GM18519 (cell line): ENCODE measurements around the gene PCK2.

Source experiments
- ATAC-seq: cut with Tn5 transposase; IDR thresholded peaks from one replicate; pipeline ENCODE4 v1.9.1; 2021; ENCODE audit warnings: mild to moderate bottlenecking, moderate library complexity; ENCODE audit not compliant: unreplicated experiment, low FRiP score

The PCK2 gene

DNA sequence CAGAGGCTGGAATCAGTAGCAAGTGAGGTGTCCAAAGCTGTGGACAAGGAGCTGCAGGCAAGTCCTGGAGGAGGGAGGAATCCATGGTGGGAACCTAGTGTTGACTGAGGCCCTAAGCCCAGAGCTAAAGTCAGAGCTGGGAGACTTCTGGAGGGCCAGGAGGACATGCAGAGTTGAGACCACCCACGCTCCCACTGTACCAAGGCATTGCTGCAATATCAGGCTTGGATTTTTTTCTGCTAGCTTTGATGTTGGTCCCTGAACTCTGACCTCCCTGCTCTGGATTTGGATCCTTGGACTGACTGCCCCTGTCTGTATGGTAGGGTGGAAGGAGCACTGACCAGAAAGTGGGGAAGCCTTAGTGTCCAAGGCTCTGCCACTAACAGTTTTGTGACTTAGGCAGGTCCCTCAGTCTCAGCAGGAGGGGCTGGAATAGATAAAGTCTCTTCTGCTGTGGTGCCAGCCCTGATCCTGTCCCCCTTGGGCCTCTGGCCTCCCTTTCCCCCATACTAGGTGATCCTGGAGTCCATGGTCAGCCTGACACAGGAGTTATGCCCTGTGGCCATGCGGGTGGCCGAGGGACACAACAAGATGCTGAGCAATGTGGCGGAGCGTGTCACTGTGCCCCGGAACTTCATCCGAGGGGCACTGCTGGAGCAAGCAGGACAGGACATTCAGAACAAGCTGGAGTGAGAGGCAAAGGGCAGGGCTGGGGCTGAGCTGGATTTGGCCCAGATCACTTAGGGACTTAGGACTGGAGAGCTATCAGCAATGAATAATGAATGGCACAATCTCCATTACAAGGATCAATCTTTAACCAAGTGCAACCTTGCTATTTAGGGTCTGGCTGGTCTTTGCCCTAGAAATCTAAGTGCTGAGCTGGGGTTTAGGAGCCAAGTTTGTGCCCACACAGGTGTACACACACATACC lies 32.9 kb upstream of the PCK2 start:
- ATAC-seq: no peak

DNA sequence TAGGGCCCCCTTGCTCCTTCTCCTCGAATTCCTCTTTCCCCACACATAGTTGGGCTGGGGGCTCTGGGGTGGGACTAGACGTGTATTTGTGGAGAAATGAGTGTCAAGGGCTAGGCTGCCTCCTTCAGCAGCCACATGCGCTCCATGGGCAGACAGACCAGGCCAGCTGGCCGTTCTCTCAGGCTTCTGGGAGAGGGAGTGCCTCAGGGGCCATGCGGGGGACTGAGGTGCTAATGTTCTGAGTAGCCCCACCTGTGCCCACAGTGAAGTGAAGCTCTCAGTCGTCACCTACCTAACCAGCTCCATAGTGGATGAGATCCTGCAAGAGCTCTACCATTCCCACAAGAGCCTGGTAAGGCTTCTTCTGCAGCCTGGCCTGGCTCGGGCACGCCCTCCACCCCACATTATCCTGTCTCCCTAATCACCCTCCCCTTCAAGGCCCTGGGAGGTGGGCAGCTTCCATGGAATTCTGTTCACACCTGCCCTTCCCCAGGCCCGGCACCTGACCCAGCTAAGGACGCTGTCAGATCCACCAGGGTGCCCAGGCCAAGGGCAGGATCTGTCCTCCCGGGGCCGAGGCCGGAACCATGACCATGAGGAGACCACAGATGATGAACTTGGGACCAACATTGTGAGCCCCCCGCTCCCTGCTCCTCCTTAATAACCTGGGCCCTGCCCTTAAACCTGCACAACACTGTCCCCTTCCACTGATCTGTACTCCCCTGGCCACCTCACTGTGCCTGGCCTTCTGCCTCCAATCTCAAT lies 31.7 kb upstream of the PCK2 start:
- no peak for ATAC-seq

DNA sequence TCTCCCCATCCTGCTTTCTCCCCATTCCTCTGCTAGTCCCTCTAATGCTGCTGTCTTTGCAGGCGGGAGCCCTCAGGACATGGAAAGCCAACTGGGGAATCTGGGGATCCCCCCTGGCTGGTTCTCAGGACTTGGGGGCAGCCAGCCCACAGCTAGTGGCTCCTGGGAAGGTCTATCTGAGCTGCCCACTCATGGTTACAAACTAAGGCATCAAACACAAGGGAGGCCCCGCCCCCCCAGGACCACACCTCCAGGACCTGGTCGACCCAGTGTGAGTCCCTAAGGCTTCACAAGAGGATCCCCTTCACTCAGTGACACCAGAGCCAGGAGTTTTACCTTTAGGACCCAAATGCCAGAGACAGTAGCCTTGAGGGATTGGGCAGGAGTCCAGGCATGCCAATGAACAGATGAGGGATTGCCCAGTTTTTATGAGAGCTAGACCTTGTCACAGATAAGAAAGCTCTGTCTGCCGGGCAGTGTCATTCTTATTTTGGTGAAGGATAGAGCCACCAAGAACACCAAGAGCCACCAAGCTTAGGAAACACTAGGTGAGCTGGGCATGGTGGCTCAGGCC lies 30.8 kb upstream of the PCK2 start:
- no peak for ATAC-seq

DNA sequence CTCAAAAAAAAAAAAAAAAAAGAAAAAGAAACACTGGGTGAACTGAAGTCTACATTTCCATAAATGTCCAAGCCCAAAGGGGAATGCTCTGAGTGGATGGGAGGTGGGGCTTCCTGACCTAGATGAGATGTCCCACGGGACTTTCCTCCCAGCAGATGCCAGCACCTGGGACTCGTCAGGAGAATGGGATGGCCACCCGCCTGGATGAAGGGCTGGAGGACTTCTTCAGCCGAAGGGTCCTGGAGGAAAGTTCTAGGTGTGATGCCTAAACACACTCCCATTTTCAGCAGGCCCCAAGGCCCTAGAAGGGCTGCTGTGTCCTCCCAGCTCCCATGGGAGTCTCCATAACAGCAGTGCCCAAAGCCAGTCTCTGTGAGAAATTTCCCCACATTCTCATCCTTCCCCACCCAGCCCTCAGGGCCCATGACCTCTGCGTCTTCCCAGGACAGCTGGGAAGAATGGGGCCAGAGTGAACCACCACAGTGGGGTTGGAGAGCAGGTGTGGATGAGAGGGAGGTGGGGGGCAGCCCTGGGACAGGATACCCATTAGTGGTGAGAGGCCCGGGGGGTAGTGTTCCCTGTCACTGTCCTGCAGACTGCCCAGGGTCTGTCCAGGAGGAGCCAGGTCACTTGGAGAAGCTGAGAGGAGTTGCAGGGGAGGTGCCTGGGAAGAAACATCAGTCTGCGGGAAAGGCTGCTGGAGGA lies 29.9 kb upstream of the PCK2 start:
- no peak for ATAC-seq

DNA sequence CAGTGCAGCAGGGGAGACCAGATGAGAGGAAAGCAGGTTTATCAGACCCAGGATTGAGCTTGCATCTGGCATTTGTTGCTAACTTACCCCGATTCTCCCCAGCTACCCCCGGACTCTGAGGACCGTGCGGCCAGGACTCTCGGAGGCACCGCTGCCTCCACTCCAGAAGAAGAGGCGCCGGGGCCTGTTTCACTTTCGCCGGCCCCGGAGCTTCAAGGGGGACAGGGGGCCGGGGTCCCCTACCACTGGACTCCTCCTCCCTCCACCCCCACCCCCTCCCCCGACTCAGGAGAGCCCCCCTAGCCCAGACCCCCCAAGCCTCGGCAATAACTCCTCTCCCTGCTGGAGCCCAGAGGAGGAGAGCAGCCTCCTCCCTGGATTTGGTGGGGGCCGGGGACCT lies 29.3 kb upstream of the PCK2 start:
- no peak for ATAC-seq

DNA sequence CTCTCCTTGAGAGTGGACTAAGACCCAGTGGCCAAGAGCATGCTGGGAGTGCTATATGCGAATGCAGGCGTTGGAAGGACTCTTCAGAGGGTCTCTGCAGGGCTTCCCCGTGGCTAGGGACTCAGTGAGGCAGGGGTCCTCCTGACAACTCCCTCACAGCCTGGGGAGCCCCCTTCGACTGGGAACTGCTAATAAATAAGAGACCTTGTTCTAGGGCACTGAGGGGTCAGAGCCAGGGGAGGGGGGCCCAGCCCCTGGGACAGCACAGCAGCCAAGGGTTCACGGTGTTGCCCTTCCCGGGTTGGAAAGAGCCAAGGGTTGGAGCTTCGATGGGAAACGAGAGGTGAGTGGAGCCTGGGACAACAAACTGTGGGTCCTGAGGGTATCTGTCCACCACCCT lies 28.7 kb upstream of the PCK2 start:
- no peak for ATAC-seq

DNA sequence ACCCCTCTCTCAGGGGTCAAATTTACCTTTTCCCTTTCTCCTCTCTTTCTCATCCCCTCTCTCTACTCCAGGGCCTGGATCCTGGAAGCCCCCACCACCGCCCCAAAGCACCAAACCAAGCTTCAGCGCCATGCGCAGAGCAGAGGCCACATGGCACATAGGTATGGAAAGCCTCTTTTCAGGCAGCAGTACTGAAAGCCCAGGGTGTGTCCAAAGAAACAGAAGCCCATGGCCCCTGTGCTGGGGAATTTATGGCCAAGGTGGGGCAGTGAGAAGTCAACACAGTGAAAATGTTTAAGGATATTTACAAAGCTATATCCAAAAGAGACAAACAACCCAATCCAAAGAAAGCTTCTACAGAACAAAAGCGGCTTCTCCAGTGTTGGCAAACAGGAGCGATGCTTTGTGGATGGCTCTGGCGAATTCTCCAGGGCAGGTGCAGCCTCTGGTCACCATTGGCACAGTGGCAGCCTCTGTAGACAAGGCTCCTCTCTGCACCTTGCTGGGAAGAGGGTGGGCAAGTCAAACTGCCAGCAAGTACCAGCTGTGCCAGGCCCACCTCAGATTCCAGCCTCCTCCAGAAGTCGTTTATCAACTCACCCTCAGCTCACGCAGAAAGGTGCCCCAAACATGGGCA lies 27.5 kb upstream of the PCK2 start:
- no peak for ATAC-seq

DNA sequence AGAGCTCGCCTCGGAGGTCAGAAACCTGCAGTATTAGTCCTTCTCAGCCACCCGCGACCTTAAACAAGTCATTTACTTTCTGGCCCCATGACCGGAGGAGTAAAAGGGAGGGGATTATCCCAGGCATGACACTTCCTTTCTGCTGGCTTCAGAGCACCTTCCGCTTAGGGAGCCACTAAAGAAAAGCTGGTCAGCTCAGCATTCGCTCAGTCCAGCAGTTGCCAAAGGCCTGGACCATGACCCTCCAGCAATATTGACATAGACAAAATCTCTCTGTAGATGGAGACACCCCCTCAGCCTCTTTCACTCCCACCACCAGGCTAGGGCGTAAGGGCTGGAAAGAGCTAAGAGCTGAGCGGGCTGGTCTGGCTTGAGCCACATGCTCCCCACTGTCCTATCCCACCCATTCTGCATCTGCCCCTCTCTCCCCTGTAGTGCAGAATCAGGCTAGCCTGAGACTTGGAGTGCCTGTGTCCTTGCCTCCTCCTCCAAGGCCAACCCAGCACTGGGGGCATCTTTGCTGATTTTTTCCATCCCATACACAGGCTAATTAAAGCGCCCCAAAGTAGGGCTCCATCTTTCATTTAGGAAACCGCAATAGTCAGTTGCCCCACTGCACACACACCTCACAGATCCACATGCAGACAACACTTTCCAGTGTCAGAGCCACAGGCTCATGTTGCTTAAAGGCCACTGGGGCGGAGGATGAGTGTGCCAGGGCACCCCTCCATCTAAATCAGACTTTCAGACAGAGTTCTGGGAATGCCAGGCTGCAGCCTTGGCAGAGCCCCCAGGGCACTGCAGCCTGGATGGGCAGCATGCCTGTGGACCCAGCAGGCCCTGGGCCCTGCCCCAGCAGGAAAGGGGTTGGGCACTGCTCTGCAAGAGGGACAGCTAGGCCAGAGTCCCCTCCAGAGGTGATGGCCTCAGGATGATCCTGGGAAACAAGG lies 26.7 kb upstream of the PCK2 start:
- ATAC-seq: no peak

DNA sequence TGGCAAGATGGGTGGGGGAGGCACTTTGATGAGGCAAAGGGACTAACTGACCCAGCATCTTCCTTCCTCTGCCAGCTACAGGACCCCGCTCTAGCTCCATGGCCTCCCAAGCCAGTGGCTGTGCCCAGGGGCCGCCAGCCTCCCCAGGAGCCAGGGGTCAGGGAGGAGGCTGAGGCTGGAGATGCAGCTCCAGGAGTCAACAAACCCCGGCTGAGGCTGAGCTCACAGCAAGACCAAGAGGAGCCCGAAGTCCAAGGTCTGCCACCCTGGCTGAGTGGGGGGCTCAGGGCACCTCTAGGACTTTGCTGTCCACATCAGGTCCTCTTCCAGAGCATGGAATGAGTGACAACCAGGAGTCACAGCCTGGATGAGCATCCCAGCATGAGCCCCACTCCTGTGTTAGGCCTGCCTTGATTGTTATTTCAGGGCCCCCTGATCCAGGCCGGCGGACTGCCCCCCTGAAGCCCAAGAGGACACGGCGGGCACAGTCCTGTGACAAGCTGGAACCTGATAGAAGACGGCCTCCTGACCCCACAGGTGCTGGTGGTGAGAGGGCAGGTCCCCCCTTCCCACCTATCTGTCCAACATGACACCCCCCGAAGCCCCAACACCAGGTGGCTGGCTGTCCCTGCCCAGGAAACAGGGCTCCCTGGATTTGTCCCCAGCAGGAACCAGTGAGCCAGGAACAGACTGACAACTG lies 25.2 kb upstream of the PCK2 start:
- no peak for ATAC-seq

DNA sequence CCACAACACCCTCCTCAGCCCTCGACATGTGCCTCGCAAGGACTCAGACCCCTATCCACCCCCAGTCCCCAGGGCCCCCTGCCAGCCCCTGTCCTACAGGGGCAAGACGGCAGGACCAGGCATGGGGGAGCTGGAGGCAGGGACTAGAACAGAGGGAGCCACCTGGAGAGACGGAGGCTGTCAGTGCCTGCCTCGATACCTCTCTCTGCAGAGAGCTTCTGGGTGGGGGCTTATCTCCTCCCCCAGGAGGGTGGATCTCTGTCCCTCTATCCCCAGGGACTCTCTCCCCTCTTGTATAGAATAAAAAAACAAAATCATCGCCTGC lies 24.7 kb upstream of the PCK2 start:
- ATAC-seq: no peak

DNA sequence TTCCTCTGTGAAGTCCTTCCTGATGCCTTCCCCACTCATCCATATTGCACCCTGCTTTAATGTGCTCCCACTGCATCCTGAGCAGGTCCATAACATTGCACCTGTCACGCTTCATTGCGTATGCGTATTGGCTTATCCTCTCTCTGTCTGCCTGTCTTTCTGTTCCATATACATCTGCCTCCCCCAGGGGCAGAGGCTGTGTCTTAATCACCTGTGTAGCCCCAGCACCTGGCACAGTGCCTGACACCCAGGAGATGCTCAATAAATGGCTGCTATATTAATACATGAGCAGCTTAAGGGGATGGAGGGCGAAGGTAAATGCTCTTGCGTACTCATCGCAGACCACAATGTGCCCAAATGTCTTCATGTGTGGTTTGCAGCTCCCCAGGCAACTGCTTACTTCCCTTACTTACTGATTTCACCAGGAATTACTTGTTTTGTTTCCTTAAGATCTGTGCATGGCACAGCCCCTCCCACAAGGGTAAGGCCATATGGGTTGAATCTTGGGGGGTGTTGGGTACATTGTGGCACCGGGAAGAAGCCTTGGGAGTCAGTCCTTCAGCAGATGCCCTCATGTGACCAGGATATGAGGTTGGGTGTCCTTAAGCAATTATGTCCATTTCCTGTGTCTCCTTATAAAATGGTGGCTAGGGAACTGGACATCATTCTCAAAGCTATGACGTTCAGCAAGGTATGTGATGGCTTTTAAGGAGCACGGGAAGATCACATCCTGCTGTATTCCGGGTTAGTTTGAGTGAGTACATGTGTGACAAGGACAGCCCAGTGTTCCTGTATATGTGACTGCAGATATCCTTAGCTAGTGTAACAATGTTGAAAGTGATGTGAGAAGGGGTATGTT lies 23.6 kb upstream of the PCK2 start:
- no peak for ATAC-seq

DNA sequence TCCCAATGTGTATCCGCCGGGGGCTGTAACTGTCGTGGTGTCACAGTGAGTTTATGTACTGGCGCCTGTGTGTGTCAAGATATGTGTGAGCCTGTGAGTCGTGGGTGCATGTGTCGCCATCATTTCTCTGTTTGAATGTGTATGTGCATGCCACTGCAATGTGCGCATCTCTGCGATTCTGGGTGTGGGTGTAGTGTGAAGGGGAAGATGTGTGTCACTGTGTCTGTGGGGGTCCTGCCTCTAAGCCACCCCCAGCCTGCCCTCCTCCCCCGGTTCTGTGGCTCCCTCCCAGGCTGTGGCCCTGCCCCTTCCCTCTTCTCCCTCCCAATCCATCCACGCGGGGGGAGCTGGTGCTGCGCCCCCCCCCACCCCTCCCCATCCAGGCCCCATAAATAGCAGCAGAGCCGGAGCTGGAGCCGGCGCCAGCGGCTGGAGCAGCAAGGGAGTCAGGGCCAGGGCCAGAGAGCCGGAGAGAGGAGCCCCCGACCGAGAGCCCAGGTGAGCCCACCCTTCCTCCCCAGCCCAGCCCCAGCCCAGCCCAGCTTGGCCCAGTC lies 22.9 kb upstream of the PCK2 start, which contains the start of gene CPNE6:
TSS of gene CPNE6 (plus strand) at position 419 of the 554 bp plus-strand sequence. CDS start 1,375 bp downstream, outside the sequence.
- ATAC-seq: no peak

DNA sequence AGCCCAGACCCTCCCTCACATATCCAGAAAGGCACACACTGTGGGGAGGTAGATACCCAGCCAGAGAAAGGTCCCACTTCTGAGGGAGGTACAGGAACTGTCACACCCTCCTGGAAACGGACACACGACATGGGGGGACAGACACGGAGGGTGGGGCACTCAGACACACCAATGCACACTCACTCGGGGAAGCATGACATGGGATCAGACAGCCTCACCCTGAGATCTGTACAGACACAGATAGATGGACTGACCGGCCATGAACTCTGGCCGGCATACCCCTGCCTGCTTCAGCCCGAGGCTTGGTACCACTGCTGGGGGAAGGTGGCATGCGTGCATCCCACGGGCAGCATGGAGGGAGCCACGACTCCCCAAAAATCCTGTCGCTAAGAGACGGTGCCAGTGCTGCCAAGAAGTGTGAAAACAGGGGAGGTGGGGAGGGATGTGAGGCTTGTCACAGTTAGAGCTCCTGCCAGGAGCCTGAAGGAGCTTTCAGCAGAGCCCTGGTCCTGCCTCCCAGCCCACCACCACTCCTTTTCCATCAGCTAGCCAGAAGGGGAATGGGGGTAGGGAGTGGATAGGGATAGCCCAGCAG lies 22.2 kb upstream of the PCK2 start:
- ATAC-seq: no peak

DNA sequence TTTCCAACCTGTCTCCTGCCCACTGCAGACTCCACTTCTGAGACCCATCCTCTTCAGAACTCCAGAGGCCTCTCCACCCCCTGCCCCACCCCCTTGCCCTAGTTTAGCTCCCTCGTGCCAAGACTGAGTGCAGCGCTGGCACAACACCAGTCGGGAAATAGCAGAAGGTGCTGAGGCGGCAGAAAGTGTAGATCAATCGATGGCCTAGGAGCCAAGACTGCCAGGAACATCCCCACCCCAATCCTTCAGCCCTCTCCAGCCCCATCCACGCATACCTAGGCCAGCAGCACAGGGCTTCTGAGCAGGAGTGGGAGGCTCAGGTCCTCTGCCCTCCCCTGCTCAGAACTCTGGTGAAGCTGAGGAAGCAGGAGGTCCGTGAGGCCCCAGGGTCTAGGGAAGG lies 21.7 kb upstream of the PCK2 start:
- ATAC-seq: no peak

DNA sequence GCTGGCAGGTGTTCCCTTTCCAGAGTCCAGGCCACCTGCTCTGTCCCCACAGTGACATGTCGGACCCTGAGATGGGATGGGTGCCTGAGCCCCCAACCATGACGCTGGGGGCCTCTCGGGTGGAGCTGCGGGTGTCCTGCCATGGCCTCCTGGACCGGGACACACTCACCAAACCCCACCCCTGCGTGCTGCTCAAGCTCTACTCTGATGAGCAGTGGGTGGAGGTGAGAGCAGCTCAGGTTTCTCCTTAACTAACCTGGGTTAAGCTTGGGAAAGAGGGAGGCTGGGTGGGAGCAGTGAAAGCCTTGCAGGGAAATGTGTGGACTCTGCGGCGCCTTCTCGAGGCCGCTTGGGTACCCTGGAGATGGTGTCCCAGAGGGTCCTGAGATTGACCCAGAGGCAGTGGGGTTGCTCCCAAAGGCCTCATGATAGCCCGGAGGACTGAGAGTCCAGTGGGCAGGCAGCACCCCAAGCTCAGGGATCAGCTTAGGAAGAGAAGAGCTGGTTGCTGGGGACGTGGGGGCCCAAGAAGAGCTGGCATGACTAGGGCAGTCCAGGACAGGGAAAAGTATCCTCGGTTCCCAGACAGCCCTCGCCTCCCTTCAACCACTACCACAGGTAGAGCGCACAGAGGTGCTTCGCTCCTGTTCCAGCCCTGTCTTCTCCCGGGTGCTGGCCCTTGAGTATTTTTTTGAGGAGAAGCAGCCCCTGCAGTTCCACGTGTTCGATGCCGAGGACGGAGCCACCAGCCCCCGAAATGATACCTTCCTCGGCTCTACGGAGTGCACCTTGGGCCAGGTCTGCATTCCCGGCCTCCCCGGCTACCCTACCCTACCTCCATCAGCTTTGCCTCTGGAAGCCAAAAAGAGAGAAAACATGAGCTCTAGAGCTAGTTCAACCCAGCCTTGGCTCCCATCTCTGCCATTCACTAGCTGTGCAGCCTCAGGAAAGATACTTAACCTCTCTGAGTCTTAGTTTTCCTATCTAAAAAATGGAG lies 20.9 kb upstream of the PCK2 start:
- ATAC-seq: no peak
